Endothelial cell of umbilical vein (primary cell): ENCODE results near the gene SCN4A. TPM values are rescaled to one million over a fixed set of nuclear protein-coding genes. Genes with fewer than 3 reads are reported as not detected.

Source experiments
- BruUV-seq: library from RNA; stranded (reverse); fragments of 400-500 nt; replicated peaks from 2 replicates; lab custom pipeline; 2021; lab: Mats Ljungman, UMichigan
- CTCF ChIA-PET: fragments of 300-600, 350-600 bp; sonication (Branson Sonifier 250); formaldehyde crosslinking; loops from one replicate; lab custom pipeline; 2021; ENCODE audit warnings: antibody characterized with exemption, inconsistent platforms; lab: Charles Lee
- POLR2A ChIA-PET: fragments of 300-600, 350-600 bp; sonication (Branson Sonifier 250); formaldehyde crosslinking; loops from one replicate; lab custom pipeline; 2021; ENCODE audit warnings: antibody characterized with exemption, inconsistent platforms; lab: Charles Lee
- DNase-seq: peaks from one replicate; pipeline ENCODE4 v3.0.0-alpha.2; 2011; ENCODE audit warnings: low read depth, low spot score
- FAIRE-seq: peaks from 2 replicates; lab custom pipeline; 2011; peaks lifted over from hg19 to GRCh38; lab: Jason Lieb, UNC
- H2AFZ ChIP-seq: 2 replicates; pipeline ENCODE4 v1.6.0; 2012; ENCODE audit warnings: low read depth, low read length, control low read depth, inconsistent platforms
- H3K27ac ChIP-seq: 2 replicates; pipeline ENCODE4 v1.5.1; 2011; ENCODE audit warnings: low read depth, mild to moderate bottlenecking, control low read depth, low read length, moderate library complexity; ENCODE audit not compliant: insufficient read depth
- H3K27me3 ChIP-seq, 2 experiments: 2 replicates each; pipeline versions ENCODE4 v1.6.0 to v1.6.1; 2011; ENCODE audit warnings: low read length in 2 of 2, mixed read lengths in 1 of 2; ENCODE audit not compliant: control insufficient read depth in 2 of 2, insufficient read depth in 2 of 2
- H3K36me3 ChIP-seq, 2 experiments: 2 replicates in 1 of 2; 3 replicates in 1 of 2; pipeline ENCODE4 v1.5.1; 2011; ENCODE audit warnings: low read length in 2 of 2, mild to moderate bottlenecking in 1 of 2, moderate library complexity in 1 of 2; ENCODE audit not compliant: control insufficient read depth in 2 of 2, insufficient read depth in 2 of 2; ENCODE audit errors: extremely low read depth in 1 of 2
- H3K4me1 ChIP-seq: 3 replicates; pipeline ENCODE4 v1.5.1; 2011; ENCODE audit warnings: mild to moderate bottlenecking, low read length; ENCODE audit not compliant: control insufficient read depth, insufficient read depth; ENCODE audit errors: extremely low read depth
- H3K4me2 ChIP-seq: 2 replicates; pipeline ENCODE4 v1.6.1; 2011; ENCODE audit warnings: low read length, control low read depth, mixed read lengths; ENCODE audit not compliant: insufficient read depth
- H3K4me3 ChIP-seq, 3 experiments: fragments of 200-600 bp in 1 of 3; sonication (generic), shearing (Covaris generic) in 1 of 3; replicated peaks in 1 of 3; 2 replicates each; pipeline ENCODE4 v1.5.1; 2011 to 2016; ENCODE audit warnings: control low read depth in 3 of 3, low read length in 3 of 3, mild to moderate bottlenecking in 2 of 3, inconsistent platforms in 1 of 3, low read depth in 1 of 3, moderate library complexity in 1 of 3; ENCODE audit not compliant: insufficient read depth in 1 of 3
- H3K79me2 ChIP-seq: 2 replicates; pipeline ENCODE4 v1.6.0; 2012; ENCODE audit warnings: low read length, inconsistent platforms; ENCODE audit not compliant: control insufficient read depth, insufficient read depth
- H3K9ac ChIP-seq: replicated peaks from 2 replicates; pipeline ENCODE3; 2011; ENCODE audit warnings: low read length, control low read depth; ENCODE audit not compliant: insufficient read depth; ENCODE audit errors: extremely low read depth
- H3K9me1 ChIP-seq: replicated peaks from 3 replicates; pipeline ENCODE4 v1.6.0; 2011; ENCODE audit warnings: mild to moderate bottlenecking, low read length; ENCODE audit not compliant: control insufficient read depth, insufficient read depth; ENCODE audit errors: extremely low read depth
- H3K9me3 ChIP-seq: replicated peaks from 2 replicates; pipeline ENCODE4 v1.5.1; 2012; ENCODE audit warnings: low read length, inconsistent platforms; ENCODE audit not compliant: control insufficient read depth, insufficient read depth
- H4K20me1 ChIP-seq: replicated peaks from 2 replicates; pipeline ENCODE3; 2011; ENCODE audit warnings: mild to moderate bottlenecking, low read length; ENCODE audit not compliant: control insufficient read depth, insufficient read depth; ENCODE audit errors: extremely low read depth
- EZH2 ChIP-seq: IDR thresholded peaks from 2 replicates; pipeline ENCODE4 v1.6.1; 2012; ENCODE audit warnings: borderline replicate concordance, low read depth, mild to moderate bottlenecking, moderate library complexity, low read length, inconsistent platforms; ENCODE audit not compliant: severe bottlenecking
- FOS ChIP-seq: IDR thresholded peaks from 2 replicates; pipeline ENCODE4 v1.6.1; 2011; ENCODE audit warnings: mild to moderate bottlenecking, low read length, moderate library complexity, borderline replicate concordance; ENCODE audit not compliant: insufficient read depth
- GATA2 ChIP-seq: IDR thresholded peaks from 2 replicates; pipeline ENCODE4 v1.7.0; 2011; ENCODE audit warnings: low read depth, mild to moderate bottlenecking, moderate library complexity, mixed read lengths, low read length; ENCODE audit not compliant: insufficient read length, insufficient read depth
- JUN ChIP-seq: IDR thresholded peaks from 2 replicates; pipeline ENCODE4 v1.6.1; 2011; ENCODE audit warnings: borderline replicate concordance, low read depth; ENCODE audit not compliant: insufficient read length, insufficient read depth
- MYC ChIP-seq: IDR thresholded peaks from one replicate; pipeline ENCODE4 v1.6.1; 2011; ENCODE audit warnings: mild to moderate bottlenecking, low read depth, low read length
- POLR2A ChIP-seq: IDR thresholded peaks from 2 replicates; pipeline ENCODE4 v1.6.1; 2012; ENCODE audit warnings: low read depth, mild to moderate bottlenecking, control low read depth, low read length
- POLR2AphosphoS5 ChIP-seq: IDR thresholded peaks from 2 replicates; pipeline ENCODE4 v1.6.1; 2012; ENCODE audit warnings: low read depth, mild to moderate bottlenecking, control low read depth, low read length, moderate library complexity; ENCODE audit not compliant: insufficient read depth
- dilution Hi-C: fragments of 300-500 bp; cut with MboI; formaldehyde crosslinking; loops from one replicate; pipeline ENCODE4 v1.15.0; 2019; ENCODE audit warnings: low sequenced_read_pairs; ENCODE audit not compliant: extremely low pct_ligation_motif_present
- intact Hi-C: fragments of 100-400 bp; cut with micrococcal nuclease; formaldehyde crosslinking; loops from one replicate; pipeline ENCODE4 v1.10.0; 2022
- polyA plus RNA-seq, 4 experiments: library from polyadenylated mRNA; depleted of rRNA in 3 of 4; stranded (reverse) in 3 of 4; unstranded in 1 of 4; fragments of >200 nt; gene quantifications; 2 replicates each; pipeline versions ENCODE4 v1.2.1 to v1.2.3, GENCODE V29; 2011 to 2012; ENCODE audit warnings: missing spikeins in 1 of 4
- total RNA-seq: library from RNA; stranded (reverse); gene quantifications from 2 replicates; pipeline ENCODE4 v1.2.3, GENCODE V29; 2021
- TF ChIP-seq, protein P1 (sequence below), 2 donors: IDR thresholded peaks; 1 replicate in 1 of 2; 2 replicates in 1 of 2; pipeline ENCODE4 v1.5.1; 2011; ENCODE audit warnings: low read length in 2 of 2, mild to moderate bottlenecking in 2 of 2, moderate library complexity in 2 of 2, control low read depth in 1 of 2, inconsistent platforms in 1 of 2, low read depth in 1 of 2; ENCODE audit not compliant: insufficient read depth in 1 of 2; ENCODE audit errors: extremely low read depth in 1 of 2
- TF ChIP-seq, protein P2 (sequence below): IDR thresholded peaks from 2 replicates; pipeline ENCODE4 v1.6.1; 2011; ENCODE audit not compliant: insufficient read depth, insufficient read length

Gene SCN4A
- total and polyA plus RNA-seq, 2 donors (not counting 3 experiments of a cell fraction or from before 2014, with no cell fraction given), result 0.01 to 0.40 TPM

DNA sequence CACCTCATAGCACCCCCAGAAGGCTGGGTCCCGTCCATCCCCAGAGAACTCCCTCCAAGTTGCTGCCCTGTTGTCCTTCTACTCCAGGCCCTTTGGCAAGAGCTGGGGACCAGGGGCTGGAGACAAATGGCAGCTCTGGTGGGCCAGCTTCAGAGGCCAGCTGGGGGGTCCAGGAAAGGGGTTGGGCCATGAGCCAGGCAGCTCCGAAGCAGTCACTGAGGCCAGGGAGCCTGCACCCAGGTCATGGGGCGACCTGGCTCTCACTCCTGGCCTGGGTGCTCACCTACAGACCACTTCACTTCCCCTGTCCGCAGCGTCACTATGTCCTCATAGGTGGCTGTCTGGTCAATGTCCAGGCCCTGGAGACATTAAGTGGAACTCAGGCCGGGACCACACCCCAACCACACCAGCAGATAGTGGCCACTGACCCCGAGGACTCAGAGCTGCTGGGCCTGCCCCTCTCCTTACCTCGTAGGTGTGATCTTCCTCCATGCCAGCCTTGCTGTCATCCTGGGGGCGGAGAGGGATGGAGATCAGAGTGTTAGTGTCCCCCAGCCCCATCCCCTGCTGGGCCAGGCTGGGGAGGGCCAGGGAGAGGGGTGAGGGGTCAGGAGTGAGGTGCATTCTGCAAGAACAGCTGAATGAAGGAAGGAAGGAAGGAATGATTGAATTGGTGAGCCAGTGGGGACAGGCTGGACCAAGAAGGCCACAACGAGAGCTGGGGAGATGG lies 43.6 kb downstream of the SCN4A start:
- Histone ChIP-seq H3K27ac (no peak overlapping the region), H3K9ac (no peak overlapping the region), H3K27me3 (no peaks in the 10 kb centered on the region), H3K9me1 (no peaks in the 10 kb centered on the region), H3K36me3 (no peaks in the 10 kb centered on the region), H4K20me1 (no peaks in the 10 kb centered on the region), H3K4me3 (no peak overlapping the region), H3K9me3 (no peaks in the 10 kb centered on the region), H3K4me1 (peaks cover 4% of the 10 kb centered on the region), H3K4me2 (no peak overlapping the region), H2AFZ (no peak overlapping the region), H3K79me2 (no peaks in the 10 kb centered on the region)
- BruUV-seq, result no TSS peak
- intact Hi-C loops, result no loop called here
- dilution Hi-C loops, result no loop called here
- FAIRE-seq, result no peak
- TF ChIP-seq POLR2A (no peak), POLR2AphosphoS5 (no peak), JUN (no peak), EZH2 (no peak), GATA2 (no peak), MYC (no peak), FOS (no peak)
- TF ChIP-seq, protein P1, sequence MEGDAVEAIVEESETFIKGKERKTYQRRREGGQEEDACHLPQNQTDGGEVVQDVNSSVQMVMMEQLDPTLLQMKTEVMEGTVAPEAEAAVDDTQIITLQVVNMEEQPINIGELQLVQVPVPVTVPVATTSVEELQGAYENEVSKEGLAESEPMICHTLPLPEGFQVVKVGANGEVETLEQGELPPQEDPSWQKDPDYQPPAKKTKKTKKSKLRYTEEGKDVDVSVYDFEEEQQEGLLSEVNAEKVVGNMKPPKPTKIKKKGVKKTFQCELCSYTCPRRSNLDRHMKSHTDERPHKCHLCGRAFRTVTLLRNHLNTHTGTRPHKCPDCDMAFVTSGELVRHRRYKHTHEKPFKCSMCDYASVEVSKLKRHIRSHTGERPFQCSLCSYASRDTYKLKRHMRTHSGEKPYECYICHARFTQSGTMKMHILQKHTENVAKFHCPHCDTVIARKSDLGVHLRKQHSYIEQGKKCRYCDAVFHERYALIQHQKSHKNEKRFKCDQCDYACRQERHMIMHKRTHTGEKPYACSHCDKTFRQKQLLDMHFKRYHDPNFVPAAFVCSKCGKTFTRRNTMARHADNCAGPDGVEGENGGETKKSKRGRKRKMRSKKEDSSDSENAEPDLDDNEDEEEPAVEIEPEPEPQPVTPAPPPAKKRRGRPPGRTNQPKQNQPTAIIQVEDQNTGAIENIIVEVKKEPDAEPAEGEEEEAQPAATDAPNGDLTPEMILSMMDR (IDR thresholded peaks at IDR 0.05; ENCODE audit: extremely low read depth in 1 of 2, insufficient read depth in 1 of 2, low read depth in 1 of 2, low read length in 2 of 2), result no peak
- TF ChIP-seq, protein P2, sequence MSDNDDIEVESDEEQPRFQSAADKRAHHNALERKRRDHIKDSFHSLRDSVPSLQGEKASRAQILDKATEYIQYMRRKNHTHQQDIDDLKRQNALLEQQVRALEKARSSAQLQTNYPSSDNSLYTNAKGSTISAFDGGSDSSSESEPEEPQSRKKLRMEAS, result no peak
- POLR2A ChIA-PET, result no interaction called here
- DNase-seq, result no peak
- CTCF ChIA-PET, result interaction anchor here (1.1 to 3.5 kb wide), 6 partner anchors 10 to 204 kb away, joined by 3 to 26 read pairs (median 10); partner anchors contain the start of gene GH1
